ENCODE results near the gene STK11.

The STK11 gene

DNA sequence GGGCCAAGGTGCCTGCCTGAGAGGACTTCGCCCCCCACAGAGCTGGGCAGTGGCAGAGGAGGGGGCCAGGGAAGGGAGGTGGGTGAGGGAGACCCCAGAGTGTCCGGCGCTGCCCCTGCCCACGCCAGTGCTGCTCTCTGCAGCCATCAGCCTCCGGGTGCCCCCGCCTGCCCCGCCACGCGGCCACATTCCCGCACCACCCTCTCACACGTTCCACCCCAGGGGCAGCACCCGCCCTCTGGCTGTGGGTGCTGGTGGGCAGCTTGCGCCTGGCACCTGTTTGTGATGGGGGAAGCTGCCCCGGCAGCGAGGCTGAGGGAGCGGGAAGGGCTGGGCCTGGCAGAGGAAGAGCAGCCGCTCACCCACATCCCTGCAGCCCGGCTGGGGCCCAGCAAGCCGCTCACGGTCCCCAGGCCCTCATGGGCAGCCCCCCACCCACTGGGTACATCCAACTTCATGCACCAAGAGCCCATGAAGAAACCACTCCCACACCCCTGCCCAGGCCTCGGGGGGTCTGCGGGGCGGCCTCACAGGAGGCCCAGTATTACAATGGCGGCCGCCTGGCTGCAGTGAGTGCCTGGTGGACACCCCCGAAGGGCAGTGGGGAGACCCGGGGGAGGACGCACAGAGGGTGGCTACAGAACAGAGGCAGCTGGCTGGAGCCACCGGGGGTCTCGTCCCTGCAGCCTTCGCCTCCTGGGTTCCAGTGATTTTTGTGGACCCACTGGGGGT is 45.5 kb upstream of the STK11 start:
- TF ChIP-seq CEBPB (IDR thresholded peaks at IDR 0.05) = no peak
- TF ChIP-seq ZBTB7A (IDR thresholded peaks at IDR 0.05; ENCODE audit: low read depth) = 0 out of 2 replicates have a peak, but pooled peaks have one; percentile 19
- TF ChIP-seq YY1 (IDR thresholded peaks at IDR 0.05; ENCODE audit: low read depth) = no peak

DNA sequence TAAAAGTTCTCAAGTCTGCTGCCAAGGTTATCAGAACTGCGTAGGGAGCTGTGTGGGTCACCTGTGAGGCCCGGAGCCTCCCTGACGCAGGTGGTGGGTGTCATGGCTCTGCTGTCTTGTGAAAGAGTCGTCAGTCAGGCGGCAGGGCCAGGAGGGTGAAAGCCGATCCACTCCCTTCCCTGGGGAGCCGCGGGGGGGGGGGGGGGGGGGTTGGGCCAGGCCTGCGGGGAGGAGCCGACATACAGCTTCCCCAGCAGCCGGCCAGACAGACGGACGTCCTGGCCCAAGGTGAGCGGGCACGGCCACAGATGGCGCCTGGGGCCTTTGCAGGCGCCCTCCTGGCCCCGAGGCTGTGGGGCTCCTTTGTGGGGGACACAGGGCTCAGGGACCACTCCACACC is 43.9 kb upstream of the STK11 start:
- TF ChIP-seq EP300 (IDR thresholded peaks at IDR 0.05; ENCODE audit: borderline replicate concordance) (no peak), CEBPB (IDR thresholded peaks at IDR 0.05) (peak; percentile 36; the same call in 1 of the 2 replicates)

DNA sequence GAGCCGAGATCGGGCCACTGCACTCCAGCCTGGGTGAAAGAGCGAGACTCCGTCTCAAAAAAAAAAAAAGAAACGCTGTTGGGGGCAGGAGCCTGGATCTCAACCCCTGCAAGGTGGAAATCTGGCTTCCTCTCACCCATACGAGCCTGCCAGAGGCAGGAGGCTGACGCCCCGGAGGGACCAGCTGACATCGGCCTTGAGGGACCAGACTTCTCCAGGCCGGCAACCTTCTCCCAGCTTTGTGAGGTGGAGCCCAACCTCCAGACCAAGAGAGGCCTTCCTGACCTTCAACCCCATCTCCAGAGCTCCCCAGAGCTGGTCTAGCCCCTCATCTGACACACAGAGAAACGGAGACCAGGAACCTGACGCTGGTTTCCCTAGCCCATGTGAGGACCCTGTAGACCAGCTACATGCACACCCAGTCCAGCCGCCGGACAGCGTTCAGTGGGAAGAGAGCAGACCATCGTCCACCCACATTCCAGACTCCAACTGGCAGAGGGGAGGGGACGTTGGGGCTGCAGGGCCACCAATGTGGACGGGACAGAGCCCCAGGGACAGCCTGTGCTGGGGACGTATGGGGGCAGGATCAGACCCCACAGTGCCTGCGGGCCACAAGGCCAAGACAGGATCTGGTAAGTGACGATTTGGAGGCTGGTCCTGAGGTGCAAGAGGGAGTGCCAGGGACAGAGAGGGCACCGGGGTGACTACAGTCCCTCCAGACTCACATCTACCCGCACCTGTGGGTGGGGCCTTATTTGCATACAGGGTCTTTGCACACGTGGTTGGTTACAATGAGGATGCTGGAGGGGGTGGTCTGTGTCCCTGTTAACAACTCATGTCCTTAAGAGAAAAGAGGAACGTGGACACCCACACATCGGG is 42.9 kb upstream of the STK11 start:
- TF ChIP-seq CEBPB (IDR thresholded peaks at IDR 0.05) (no peak), EP300 (IDR thresholded peaks at IDR 0.05; ENCODE audit: borderline replicate concordance) (no peak), FOXM1 (IDR thresholded peaks at IDR 0.05; ENCODE audit: borderline replicate concordance, low read depth) (no peak), CREB1 (IDR thresholded peaks at IDR 0.05; ENCODE audit: low read depth) (no peak), TEAD4 (IDR thresholded peaks at IDR 0.05) (no peak), EGR1 (IDR thresholded peaks at IDR 0.05) (no peak), YY1 (IDR thresholded peaks at IDR 0.05; ENCODE audit: low read depth) (no peak), TAF1 (IDR thresholded peaks at IDR 0.05; ENCODE audit: low read depth) (no peak), ZBTB7A (IDR thresholded peaks at IDR 0.05; ENCODE audit: low read depth) (no peak), TCF12 (IDR thresholded peaks at IDR 0.05; ENCODE audit: low read depth) (no peak), NFIC (IDR thresholded peaks at IDR 0.05) (no peak), RAD21 (IDR thresholded peaks at IDR 0.05; ENCODE audit: low read depth) (no peak)
- TF ChIP-seq, protein P1, sequence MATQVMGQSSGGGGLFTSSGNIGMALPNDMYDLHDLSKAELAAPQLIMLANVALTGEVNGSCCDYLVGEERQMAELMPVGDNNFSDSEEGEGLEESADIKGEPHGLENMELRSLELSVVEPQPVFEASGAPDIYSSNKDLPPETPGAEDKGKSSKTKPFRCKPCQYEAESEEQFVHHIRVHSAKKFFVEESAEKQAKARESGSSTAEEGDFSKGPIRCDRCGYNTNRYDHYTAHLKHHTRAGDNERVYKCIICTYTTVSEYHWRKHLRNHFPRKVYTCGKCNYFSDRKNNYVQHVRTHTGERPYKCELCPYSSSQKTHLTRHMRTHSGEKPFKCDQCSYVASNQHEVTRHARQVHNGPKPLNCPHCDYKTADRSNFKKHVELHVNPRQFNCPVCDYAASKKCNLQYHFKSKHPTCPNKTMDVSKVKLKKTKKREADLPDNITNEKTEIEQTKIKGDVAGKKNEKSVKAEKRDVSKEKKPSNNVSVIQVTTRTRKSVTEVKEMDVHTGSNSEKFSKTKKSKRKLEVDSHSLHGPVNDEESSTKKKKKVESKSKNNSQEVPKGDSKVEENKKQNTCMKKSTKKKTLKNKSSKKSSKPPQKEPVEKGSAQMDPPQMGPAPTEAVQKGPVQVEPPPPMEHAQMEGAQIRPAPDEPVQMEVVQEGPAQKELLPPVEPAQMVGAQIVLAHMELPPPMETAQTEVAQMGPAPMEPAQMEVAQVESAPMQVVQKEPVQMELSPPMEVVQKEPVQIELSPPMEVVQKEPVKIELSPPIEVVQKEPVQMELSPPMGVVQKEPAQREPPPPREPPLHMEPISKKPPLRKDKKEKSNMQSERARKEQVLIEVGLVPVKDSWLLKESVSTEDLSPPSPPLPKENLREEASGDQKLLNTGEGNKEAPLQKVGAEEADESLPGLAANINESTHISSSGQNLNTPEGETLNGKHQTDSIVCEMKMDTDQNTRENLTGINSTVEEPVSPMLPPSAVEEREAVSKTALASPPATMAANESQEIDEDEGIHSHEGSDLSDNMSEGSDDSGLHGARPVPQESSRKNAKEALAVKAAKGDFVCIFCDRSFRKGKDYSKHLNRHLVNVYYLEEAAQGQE (IDR thresholded peaks at IDR 0.05; ENCODE audit: low read depth) = no peak
- TF ChIP-seq, protein P2, sequence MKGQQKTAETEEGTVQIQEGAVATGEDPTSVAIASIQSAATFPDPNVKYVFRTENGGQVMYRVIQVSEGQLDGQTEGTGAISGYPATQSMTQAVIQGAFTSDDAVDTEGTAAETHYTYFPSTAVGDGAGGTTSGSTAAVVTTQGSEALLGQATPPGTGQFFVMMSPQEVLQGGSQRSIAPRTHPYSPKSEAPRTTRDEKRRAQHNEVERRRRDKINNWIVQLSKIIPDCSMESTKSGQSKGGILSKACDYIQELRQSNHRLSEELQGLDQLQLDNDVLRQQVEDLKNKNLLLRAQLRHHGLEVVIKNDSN (IDR thresholded peaks at IDR 0.05) = no peak
- TF ChIP-seq, protein P3, sequence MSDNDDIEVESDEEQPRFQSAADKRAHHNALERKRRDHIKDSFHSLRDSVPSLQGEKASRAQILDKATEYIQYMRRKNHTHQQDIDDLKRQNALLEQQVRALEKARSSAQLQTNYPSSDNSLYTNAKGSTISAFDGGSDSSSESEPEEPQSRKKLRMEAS (IDR thresholded peaks at IDR 0.05) = no peak

DNA sequence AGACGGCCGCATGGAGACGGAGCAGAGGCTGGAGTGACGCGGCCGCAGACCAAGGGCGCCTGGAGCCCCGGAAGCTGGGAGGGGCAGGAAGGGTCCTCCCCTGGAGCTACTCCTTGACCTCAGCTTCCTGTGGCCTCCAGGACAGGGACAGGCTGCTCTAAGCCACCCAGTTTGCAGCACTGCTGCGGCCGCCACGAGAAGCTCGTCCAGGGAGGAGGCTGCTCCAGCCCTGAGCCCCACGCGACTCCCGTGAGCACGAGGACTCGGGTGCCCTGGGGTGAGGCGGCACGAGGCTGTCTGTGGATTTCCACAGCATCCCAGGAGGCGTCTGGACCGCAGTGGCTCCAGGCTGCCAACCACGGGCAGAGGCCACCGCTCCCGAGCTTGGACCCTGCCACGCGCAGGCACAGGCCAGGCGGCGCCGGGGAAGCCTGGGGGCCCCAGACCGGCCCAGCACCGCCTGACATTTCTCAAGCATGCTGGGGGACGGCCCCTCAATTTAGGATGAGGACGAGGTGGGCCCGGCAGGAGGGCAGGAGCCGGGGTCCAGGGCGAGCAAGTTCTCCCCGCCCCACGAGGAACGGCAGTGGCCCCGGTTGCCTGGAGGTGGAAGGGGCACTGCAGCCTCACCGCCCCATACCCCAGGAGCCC is 42.2 kb upstream of the STK11 start:
- TF ChIP-seq, protein P1 (IDR thresholded peaks at IDR 0.05; ENCODE audit: low read depth) = no peak
- no peak for TF ChIP-seq ZBTB7A (IDR thresholded peaks at IDR 0.05; ENCODE audit: low read depth)
- TF ChIP-seq, protein P3 (IDR thresholded peaks at IDR 0.05) = no peak
- no peak for TF ChIP-seq RAD21 (IDR thresholded peaks at IDR 0.05; ENCODE audit: low read depth)
- no peak for TF ChIP-seq FOXM1 (IDR thresholded peaks at IDR 0.05; ENCODE audit: borderline replicate concordance, low read depth)
- TF ChIP-seq, protein P2 (IDR thresholded peaks at IDR 0.05) = no peak
- TF ChIP-seq TEAD4 (IDR thresholded peaks at IDR 0.05) = no peak
- TF ChIP-seq CEBPB (IDR thresholded peaks at IDR 0.05) = no peak
- TF ChIP-seq TAF1 (IDR thresholded peaks at IDR 0.05; ENCODE audit: low read depth) = no peak
- TF ChIP-seq EP300 (IDR thresholded peaks at IDR 0.05; ENCODE audit: borderline replicate concordance) = no peak
- no peak for TF ChIP-seq EGR1 (IDR thresholded peaks at IDR 0.05)
- no peak for TF ChIP-seq TCF12 (IDR thresholded peaks at IDR 0.05; ENCODE audit: low read depth)
- TF ChIP-seq YY1 (IDR thresholded peaks at IDR 0.05; ENCODE audit: low read depth) = no peak
- TF ChIP-seq NFIC (IDR thresholded peaks at IDR 0.05) = no peak
- TF ChIP-seq CREB1 (IDR thresholded peaks at IDR 0.05; ENCODE audit: low read depth) = no peak

All from Ishikawa (cell line).